Endometrial microvascular endothelial cells (primary cell): ENCODE results near the gene ERVMER34-1. TPM values are rescaled to one million over a fixed set of nuclear protein-coding genes. Genes with fewer than 3 reads are reported as not detected.

ENCODE experiments used
- in situ Hi-C: cut with HindIII; loops from 2 replicates; pipeline ENCODE4 v1.10.0; 2017; ENCODE audit warnings: low sequenced_read_pairs, low pct_unique_long_range_greater_than_20kb; ENCODE audit errors: inconsistent ontology term
- total RNA-seq: library from RNA; depleted of rRNA; stranded (reverse); fragments of >200 nt; gene quantifications from one replicate; pipeline ENCODE4 v1.2.3, GENCODE V29; 2015; ENCODE audit errors: inconsistent ontology term

ERVMER34-1 gene
- total RNA-seq, 1 donor from 2014 or later, result 0.46 TPM

DNA sequence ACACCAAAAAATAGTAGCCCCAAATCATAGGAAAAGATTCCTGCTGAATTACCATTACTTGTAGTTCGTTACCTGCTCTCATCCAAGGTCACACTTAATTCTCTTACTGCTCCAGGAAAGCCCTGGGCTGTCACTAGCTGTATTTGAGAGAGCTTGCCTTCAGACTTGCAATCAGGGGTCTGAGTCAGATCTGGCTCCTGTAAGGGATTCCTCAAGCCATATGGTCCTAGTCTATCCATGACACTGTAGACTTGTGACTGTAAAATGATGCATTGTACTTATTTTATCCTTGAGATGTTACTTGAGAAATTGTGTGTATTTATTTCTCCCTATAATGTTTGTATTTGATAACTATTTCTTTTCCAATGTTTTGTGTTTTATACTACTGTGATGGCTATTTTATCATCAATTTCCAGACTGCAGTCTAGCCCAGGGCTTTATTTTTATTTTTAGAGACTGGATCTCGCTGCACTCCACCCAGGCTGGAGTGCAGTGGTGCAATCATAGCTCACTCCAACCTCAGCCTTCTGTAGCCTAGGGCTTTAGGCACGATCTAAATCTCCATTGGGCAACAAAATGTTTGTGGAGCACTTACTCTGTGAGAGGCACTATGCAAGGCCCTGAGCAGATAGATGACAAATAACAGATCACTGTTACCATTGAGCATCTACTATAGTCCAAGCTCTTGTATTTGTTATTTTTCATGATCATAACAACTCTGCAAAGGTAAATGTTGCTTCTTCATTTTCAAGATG, 24.2 kb downstream of the ERVMER34-1 start:
- in situ Hi-C loops, result no loop called here

DNA sequence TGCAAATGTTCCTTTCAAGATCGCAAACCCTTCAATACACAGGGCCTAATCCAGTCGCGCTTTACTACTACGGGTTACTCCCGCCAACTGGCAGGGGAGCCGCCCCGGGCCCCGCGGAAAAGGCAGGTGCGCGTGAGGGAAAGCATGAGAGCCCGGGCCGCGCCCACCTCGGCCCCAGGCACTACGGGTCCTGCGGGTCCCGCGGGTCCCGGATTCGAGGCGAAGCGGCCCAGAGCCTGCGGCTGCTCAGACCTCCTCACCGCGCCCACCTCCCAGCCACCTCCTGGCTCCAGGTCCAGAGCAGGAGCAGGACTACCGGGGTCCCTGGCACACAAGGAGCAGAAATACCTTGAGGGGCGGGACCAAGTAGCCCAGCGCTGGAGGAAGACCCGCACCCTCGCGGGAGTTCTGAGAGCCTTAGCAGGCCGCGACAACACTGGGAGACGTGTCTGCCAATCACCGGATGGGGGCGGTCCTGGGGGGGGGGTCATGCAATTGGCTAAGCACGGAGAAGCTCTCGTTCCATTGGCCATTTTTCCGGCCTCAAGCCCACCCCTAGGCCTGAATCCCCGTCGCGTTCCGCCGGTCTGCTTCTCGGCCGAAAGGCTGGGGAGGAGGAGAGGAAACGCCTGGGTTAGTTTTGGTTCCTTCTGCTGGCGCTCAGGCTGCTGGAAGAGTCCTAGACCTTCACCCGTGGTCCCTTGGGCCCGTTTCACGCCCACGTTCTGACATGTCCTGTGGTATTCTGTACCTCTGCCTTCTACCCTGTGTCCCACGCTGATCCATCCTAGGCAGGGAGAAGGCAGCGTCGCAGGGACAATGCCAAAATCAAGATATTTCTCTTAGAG, 29.0 kb downstream of the ERVMER34-1 start:
- in situ Hi-C loops, result no loop called here

DNA sequence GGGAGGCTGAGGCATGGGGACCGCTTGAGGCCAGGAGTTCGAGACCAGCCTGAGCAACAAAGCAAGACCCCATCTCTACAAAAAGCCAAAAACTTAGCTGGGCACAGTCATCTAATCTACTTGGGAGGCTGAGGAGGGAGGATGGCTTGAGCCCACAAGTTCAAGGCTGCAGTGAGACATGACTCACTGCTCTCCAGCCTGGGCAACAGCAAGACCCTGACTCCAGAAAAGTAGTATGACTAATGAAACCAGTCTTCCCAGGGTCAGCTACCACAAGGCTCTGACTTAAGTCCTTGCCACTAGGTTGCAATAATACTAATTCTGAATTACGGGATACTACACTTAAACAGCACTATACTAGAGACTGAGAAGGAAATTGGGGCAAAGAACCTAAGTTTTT, 33.1 kb downstream of the ERVMER34-1 start:
- in situ Hi-C loops, result no loop called here

DNA sequence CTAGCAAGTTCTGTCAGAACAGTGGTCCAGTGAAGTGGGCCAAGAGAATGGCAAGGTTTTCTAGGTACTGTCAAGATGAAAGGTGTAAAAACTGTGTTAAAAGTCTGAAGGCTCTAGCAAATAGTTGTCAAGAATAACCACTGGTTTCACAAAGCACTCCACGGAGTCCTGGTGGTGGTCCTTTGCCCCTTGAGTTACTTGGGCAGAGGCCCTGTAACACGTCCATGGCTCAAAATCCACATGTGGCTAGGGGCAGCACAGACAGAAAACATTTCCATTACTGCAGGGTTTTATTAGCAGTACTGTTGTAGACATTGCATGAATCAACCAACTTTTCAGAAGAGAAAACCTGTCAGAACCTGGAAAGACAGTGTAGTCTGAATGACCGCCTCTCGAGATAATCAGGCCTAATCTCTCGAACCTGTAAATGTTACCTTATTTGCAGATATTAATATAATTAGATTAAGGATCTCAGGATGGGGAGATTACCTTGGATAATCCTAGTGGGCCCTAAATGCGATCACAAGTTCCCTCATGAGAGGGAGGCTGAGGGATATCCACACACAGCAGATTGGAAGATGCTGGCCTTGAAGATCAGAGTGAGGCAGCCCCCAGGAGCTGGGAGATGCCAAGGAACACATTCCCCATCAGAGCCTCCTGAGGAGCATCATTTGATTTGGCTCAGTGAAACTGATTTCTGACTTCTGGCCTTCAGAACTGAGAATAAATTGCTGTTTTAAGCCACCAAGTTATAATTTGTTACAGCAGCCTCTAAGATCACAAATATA, 34.7 kb downstream of the ERVMER34-1 start:
- in situ Hi-C loops, result no loop called here

DNA sequence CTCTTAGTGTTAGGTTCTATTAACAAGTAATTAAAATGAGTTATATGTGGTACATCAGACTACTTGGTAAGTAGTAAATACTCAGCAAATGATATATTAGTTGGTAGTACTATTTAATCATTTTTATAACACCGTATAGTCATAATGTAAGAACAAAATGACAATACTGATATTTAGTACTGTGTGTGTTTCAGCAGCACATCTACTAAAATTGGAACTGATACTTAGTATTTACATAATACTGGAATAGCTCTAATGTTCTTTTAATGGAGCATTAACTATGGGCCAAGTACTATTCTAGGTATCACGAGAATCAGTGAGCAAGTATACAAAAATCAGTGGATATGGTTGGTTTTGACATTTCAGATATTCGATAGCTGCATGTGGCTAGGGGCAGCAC, 35.3 kb downstream of the ERVMER34-1 start:
- in situ Hi-C loops, result no loop called here

- in situ Hi-C loops, result no loop called here
Measured at GRCh38 chr4:52715255-52715897, 35.8 kb downstream of the ERVMER34-1 start.

DNA sequence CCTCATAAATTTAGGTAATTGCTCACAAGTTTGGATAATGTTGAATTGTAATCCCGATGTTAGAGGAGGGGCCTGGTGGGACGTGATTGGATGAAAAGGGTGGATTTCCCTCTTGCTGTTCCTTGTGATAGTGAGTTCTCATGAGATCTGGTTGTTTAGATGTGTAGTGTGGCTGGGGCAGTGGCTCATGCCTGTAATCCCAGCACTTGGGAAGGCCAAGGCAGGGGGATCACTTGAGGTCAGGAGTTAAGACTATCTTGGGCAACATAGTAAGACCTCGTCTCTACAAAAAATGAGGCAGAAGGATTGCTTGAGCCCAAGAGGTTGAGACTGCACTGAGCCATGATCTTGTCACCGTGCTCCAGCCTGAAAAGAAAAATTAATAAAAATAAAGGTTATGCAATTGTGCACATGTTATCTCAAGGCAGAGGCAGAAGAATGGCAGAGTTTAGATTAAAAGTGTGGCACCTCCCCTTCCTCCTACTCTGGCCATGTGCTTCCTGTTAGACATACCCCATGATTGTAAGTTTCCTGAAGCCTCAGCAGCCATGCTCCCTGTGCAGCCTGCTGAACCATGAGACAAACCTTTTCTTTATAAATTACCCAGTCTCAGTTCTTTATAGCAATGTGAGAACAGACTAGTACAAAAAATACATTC, 36.5 kb downstream of the ERVMER34-1 start:
- in situ Hi-C loops, result no loop called here

DNA sequence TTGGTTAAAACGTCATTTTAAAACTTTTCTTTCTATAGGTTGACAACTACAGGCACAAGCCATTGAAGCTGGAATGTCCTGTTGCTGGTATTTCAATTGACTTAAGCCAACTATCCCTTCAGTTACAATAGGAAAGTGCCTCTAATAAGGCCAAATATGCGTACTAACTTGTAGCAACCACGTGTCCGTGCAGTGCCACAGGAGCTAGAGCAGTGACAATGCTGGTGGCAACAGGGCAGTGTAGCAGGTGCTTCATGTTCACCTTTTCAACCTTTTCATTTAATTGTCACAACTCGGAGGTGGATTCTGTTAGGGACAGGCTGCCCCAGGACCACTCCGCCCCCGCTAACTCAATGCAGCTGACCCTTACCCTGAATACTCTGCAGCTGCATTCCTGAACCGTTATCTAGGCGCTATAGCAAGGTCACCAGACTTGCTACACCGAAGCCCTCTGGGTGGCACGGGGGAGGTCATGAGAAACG, 37.7 kb downstream of the ERVMER34-1 start:
- in situ Hi-C loops, result no loop called here

- in situ Hi-C loops, result no loop called here
Measured at GRCh38 chr4:52712251-52713130, 38.7 kb downstream of the ERVMER34-1 start.

- in situ Hi-C loops, result no loop called here
Measured at GRCh38 chr4:52711834-52712250, 39.4 kb downstream of the ERVMER34-1 start.

- in situ Hi-C loops, result no loop called here
Measured at GRCh38 chr4:52711272-52711671, 40.0 kb downstream of the ERVMER34-1 start.

- in situ Hi-C loops, result no loop called here
Measured at GRCh38 chr4:52709155-52709554, 42.1 kb downstream of the ERVMER34-1 start.

DNA sequence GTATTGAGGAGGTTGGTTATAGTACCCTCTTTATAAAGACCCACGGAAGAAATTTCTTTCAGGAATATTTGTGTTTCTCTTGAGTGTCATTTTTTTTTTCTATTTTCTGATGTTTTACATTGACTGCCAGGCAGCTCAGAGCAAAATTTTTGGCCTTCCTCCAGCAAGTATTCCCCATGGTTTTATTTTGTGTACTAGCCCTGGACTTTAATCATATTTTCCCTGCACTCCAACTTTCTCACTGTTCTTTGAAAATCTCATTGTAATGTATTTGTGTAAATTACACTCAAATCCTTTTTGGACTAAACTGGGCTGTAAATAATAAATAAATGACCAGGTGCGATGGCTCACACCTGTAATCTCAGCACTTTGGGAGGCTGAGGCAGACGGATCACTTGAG, 46.6 kb downstream of the ERVMER34-1 start:
- in situ Hi-C loops, result no loop called here

DNA sequence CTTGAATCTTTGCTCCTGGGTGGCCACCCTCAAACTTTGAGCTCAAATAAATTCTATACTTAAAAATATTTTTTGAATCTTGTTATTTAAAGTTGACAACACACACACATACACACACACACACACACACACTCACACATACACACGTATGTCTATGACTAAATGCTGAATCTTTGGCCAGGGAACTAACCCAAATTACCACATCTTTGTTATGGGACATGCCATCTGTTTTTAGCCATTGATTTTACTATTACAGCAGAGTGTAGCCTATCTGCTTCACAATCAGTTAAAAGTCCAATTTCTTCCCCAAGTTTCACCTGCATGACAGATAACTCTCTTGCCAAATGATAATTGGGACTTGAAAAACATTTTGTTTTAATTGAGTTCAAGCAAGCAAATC, 47.1 kb downstream of the ERVMER34-1 start:
- in situ Hi-C loops, result no loop called here

DNA sequence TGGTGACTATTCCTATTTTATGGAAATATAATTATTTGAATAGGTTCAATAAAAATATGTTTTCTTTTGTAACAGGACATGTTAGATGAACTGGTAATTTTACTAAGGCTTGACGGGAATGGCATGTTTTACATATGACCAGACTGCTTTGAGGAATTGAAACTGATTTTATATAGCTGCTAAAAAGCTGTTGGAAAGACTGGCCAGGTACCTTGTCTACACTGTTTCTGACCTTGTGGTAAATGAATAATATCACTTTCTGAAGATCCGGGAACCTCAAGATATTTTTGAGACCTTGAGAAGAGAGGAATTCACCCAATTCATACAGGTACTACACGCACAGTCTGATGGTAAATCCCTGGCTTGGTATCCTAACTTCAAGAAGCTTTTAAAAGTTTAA, 50.0 kb downstream of the ERVMER34-1 start:
- in situ Hi-C loops, result no loop called here

GRCh38 chr4:52694936-52695335, 56.3 kb downstream of the ERVMER34-1 start:
- in situ Hi-C loops, result no loop called here

DNA sequence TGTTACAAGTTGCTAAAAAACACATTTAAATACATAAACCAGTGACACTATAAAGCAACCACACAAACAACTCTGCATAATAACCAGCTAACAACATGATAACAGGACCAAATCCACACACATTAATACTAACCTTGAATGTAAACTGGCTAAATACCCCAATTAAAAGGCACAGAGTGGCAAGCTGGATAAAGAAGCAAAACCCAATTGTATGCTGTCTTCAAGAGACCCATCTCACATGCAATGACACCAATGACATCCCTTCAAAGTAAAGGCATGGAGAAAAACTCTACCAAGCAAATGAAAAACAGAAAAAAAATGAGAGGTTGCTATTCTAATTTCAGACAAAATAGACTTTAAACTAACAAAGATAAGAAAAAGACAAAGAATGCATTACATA, 57.7 kb downstream of the ERVMER34-1 start:
- in situ Hi-C loops, result no loop called here
